CD1c-positive myeloid dendritic cell (primary cell): ENCODE results near the gene SIAH3.
"Not testable (repeated sequence)": the region's sequence is repeated elsewhere in the genome, so short reads cannot be mapped to it uniquely, and the experiment has no call there.

Source experiments
- DNase-seq: peaks from one replicate; pipeline ENCODE4 v3.0.0-alpha.2; 2016; ENCODE audit errors: extremely low spot score

SIAH3 gene

DNA sequence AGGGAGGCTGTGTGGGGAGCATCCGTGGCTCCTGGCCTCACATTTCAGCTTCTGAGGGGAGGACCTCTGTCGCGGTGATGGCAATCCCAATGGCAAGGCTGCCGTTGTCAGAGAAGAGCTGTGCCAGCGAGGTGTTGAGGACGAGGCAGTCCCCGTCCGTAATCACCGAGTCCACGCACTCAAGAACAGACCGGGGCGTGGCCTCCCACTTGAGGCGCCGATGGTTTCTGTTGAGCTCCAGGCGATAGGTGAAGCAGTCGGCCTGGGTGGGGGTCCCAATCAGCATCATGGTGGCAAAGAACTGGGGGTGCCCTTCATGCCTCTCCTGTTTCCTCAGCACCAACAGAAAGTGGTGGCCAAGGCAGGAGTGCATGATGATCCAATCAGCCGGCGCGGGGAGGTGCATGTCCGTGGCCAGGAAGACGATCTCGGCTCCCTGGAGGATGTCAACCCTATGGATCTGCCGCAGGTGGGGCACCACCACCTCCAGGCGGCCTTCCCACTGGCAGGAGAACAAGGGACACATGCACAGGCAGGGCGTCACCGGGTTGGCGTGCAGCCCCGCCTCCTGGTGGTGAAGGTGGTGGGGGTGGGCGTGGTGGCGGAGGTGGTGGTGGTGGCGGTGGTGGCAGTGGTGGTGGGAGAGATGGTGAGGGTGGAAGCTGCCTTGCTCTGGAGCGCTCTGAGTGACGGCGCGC is 68.1 kb downstream of the SIAH3 start:
- no peak for DNase-seq

DNA sequence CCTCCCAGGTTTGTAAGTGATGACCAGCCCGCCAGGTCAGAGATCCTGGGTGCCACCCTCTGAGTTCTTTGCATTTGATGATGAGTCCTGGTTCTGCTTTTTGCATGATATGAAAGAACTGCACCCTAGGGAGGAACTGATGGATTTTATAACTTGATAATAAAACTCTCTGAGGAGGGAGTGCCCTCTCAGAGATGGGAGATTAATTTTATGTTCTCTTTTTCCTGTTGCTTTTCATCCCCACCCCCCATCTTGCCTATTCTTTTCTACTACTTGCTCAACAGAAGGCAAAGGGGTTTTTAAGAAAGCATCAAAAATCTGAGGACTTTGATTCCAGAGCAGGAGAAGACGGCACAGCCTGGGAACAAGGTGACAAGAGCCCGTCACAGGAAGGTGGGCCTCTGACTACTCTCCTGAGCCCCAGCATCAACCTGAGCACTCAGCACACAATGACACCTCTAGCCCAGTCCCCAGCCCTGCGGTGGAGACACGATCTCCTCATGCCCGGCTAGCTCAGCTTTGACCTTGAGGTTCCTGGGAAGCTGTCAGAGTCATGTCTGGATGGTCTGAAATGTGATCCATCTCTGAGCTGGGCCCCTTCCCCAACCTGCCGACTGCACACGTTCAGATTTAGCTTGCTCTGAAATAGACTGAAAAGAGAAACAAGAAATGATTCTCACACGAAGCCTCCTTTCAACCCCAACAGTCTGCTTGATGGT is 69.1 kb downstream of the SIAH3 start:
- peak; percentile 19 for DNase-seq

DNA sequence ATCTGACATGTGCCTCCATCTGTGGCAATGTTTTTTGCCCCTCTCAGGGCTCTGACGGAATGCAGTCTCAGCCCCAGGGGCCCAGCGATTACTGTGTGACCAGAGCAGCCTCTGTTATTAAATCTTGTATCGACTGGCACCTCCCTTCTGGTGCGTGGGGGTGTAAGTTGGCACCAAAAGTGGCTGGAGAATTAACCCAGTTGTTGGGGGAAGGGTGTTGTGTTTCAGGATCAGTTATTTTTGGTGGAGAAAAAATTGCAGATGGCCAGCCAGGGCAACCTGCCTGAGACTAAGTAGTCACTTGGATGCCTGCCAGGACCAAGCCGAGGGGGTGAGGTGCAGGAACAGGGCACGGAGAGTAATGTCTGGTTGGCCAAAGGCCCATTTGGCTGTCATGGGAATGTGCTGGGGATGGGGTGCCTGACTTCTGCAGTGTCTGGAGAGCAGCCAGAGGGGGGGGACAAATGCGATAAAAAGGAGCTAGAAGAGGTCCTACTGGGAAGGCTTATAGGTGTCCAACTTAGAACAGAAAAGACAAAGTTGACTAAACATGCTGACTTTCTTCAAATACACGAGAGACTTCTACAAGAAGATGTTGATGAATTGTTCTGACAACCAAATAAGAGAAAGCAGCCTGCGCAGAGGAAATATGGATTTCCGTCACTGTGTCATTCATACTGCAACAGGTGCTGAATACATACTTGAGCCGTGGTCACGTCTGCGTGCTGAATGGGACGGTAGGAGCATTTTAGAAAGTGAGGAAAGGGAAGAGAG is 69.8 kb downstream of the SIAH3 start:
- DNase-seq = no peak

DNA sequence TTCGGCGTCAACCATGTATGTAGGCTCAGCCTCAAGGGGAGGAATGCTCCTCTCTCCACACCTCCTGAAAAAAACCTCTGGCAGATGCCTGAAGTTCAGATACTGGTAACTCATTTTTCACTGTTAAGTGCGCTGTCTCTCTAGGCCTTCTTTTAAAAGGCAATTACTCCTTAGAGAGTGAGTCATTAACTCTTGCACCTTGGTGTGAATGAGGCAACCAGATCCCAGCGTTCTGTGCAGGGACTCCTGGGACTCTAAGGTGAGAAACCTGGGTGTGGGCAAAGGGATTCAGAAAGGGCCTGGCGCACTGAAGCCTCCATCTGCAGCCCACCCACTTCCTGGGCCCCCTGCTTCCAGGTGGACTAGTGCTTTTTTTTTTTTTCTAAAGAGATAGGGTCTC is 71.7 kb downstream of the SIAH3 start:
- no peak for DNase-seq

DNA sequence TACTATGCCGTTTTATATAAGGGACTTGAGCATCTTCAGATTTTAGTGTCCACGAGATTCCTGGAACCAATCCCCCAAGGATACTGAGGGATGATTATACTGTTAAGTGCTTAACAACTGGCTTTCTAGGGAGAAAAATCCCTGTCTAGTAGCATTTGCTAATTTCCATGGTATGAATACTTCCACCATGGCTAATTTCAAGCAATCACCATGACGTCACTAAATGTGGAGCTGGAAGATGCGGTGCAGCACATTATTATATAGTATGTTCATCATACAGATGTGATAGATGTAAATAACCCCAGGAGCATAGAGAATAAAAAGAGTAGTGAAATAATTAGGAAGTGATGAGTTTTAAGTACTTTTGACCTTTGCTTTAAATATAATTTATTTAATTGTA is 72.7 kb downstream of the SIAH3 start:
- DNase-seq = no peak

DNA sequence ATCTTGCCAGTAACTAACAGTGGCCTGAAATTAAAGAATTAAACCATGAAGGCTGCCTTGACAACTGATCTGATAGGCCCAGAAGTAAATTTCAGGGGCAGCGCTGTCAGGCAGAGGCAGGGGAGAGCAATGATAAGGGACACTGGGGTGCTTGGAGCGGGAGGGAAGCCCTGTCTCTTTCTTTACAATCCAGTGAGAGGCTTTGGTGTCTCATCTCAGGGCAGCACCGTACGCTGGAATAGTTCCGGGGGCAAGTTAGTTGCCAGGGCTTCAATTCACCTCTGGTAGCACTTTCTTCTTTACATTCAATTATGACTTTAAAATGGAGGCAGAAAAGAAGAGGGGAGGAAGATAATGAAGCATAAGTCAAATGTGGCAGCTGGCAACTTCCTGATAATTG is 74.8 kb downstream of the SIAH3 start:
- DNase-seq = no peak

DNA sequence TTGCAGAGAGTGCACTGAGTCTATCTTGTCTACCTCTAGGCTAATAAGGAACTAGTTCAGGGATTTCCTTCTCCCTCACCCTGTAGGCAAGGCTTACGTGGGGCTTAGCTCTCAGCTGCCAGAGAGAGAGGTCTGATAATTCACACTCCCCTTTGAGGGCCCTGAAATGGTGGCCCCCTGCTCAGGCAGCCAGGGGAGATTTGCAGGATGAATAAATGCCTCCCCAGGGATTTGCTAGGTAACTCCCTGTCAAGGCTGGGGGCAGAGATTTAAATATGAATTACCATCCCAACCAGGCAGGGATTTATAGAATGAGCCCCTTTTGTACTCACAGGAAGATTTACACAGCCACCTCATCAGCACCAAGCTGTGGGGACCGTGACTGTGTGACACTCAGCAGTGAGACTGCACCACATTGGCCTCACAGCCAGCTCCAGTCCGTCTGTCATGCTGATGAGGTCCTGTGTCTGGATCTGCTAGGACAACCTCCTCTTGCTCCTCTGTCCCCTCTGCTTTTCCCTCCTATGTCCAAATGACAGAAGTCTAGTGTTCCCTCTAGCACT is 76.1 kb downstream of the SIAH3 start:
- no peak for DNase-seq

DNA sequence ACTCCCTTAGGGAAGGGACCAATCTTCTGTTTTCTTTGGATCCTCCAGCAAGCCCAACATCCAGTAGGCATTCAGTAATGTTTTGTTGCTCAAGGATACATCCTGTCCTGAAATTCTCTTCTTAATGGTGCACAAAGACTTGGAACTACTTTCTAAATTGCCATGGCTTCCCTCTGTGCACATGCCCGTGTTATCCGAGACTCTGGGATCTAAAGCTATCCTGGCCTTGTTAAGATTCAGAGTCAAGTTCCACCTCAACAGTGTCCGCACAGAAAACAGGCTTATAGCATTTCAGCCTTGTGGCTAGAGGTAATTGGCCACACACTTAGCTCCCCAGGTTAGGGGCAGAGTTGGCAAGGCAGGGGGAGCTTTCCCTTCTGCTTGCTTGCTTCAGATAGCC is 77.6 kb downstream of the SIAH3 start:
- DNase-seq = no peak

DNA sequence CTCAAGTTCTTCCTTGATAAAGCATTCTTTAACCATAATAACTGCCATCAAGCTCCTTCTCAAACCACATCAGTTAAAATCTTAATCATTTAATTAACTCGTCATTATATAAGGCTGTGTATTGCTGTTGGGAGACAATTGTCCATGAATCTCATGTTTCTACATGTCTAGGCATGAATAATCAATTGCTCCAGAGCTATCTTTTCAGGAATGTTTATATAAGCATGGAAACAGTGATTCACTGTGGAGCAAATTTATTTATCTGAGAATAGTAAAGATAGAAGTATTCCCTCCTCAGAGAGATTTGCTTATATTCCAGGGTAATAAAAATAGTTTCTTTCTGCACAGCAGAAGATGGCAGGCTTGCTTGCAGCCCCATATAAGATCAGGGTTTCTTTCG is 78.3 kb downstream of the SIAH3 start:
- no peak for DNase-seq

DNA sequence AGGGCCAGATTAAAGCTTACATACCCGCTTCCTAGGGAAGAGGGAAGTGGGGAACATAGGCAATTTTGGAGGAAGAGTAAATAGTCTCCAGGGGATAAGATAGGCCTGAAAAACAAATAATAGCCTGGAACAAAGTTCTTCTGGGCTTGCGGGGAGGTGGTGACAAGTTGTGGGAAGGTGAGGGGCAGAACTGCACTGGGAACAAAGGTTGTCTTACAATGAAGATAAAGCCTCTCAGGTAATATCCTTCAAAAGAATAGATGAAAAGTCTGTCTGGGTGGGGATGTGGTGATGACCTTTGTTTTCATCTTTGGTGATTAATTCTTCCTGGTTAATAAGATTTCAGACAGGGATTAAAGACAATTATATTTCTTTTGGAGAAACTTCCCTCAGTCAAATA is 80.7 kb downstream of the SIAH3 start:
- DNase-seq = no peak

DNA sequence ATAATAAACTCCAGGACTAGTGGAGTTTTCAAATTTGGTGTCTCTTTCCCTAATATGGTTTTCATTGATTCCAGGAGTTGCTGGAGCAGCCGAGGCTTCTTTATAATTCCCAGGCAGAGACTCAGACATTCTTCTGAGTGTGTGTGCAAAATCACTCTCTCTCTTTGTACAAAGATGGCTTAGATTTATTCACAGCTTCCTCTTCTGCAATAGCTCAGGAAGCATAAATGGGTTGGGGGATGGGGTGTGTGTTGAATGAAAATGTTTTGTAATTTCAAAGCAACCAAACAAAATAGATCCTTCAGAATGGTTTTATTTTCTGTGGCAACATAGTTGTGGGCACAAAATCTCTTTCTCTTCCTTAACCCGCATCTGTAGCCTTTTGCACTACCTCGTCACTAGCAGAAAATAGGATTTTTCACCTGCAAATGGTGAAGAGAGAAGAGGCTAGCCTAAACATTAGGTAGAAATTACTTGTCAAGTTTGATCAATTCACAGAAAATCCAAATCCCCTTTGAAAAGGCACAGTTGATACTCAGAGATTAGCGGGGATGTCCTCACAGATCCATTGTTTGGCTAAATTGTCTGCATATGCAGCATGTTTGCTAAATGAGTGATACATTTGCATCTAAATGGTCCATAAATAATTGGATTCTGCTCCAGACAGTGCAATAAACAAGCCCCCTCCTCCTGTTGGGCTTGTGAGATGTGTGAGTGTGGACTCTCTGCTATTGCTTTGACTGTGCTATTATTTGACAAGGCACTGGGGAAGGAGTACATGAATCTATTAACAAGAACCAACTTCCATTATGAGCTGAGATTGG is 82.7 kb downstream of the SIAH3 start:
- DNase-seq = peak; percentile 16

DNA sequence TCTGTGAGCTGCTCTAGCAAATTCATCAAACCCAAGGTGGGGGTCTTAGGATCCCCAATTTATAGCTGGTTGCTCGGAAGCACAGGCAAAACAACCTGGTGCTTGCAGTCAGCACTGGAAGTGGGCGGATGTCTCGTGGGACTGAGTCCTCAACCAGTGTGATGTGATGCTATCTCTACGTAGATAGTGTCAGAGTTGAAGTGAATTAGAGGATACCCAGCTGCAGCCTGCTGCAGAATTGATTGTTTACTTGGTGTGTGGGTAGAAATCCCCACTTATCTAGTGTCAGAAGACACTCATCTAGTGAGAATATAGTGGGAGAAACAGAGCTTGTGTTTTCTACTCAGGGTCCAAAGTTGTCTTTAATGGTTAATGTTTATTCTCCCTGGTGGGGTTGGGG is 86.1 kb downstream of the SIAH3 start:
- DNase-seq = no peak

DNA sequence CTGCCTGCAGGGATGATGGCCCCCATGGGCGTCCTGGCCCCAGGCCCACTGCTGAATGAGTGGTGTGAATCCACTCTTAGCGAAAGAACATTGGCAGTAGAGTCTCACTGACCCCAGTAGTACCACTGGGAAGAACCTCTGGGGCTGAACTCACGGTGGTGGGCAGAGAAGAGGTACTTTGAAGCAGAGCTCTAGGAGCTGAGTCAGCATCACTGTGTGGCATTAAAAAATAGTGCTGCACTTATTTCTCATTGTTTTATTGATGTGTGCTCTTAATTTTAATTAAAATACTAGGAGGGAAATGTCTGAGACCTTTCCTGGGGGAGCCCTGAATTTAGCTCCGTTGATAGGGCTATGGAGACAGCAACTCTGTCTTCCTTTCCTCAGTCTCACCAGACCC is 88.1 kb downstream of the SIAH3 start:
- no peak for DNase-seq

DNA sequence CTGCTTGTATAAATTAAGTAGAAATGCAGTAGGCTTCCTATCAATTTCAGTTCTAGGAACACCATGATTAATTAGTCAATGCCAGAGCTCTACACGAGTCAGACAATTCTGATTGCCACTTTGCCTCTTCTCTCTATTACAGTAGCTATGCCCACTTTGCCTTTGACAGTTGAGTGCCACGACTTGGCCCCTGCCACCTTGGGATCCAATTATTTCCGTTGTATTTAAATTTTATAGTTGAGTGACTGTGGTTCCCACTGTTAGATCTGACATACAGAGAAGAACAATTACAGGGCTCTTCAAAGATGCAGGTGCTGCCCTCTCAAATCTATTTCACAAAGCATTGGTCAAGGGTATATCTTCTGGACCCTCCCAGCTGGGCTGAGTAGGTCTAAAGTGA is 94.0 kb downstream of the SIAH3 start:
- DNase-seq = not testable (repeated sequence)

DNA sequence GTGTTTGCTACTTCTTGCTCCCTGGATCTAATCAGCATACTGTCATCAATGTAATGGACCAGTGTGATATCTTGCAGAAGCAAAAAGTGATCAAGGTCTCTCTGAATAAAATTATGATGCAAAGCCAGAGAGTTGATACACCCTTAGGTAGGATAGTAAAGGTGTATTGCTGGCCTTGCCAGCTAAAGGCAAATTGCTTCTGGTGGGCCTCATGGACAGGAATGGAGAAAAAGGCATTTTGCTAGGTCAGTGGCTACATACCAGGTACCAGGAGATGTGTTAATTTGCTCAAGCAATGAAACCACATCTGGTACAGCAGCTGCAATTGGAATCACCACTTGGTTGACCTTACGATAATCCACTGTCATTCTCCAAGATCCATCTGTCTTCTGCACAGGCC is 95.1 kb downstream of the SIAH3 start:
- not testable (repeated sequence) for DNase-seq

DNA sequence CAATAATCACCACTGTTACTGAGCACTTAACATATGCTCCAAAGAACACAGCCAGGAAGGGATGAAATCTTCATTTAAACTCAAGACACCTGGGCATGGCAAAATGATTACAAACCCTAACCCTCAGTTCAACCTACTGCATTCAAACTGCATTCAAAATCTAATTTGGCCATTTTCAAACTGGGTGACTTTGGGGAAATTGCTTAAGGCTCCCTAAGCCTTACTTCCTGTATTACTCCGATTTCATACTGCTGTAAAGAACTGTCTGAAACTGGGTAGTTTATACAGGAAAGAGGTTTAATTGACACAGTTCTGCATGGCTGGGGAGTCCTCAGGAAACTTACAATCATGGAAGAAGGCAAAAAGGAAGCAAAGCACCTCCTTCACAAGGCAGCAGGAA is 99.0 kb downstream of the SIAH3 start:
- peak; percentile 10 for DNase-seq

DNA sequence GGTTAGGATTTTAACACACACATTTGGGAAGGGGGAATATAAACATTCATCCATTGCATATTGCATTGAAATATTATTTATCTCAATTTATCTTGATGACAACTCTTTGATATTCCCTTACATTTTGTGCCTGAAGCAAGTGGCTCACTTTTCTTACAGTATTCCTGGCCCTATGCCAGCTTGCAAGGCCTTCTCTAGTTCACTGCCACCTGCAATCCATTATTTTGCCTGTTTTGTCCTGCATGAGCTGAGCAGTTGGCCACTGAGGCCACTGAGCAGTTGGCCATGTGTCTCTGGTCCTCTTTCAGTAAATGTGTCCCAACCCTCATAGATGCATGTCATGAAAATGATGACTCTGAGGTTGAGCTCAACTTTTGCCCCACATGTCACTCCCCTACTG is 99.7 kb downstream of the SIAH3 start:
- DNase-seq = no peak

DNA sequence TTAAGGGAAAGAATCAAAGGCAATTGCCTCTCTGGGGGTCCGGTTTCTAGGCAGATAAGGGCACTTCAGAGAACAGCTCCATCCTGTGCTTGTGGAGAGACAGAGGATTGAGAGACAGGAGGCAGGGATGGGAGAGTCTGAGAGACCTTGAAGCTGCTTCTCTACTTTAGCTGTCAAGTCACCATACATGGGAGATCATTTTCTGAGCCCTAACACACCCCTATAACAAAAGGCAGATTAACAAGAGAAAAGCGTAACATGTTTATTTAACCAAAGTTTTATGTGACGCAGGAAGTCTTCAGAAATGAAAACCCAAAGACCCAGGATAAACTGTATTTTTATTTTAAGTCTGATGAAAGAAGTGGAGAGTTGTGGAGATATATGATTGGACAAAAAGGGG is 101.0 kb downstream of the SIAH3 start:
- DNase-seq = no peak

DNA sequence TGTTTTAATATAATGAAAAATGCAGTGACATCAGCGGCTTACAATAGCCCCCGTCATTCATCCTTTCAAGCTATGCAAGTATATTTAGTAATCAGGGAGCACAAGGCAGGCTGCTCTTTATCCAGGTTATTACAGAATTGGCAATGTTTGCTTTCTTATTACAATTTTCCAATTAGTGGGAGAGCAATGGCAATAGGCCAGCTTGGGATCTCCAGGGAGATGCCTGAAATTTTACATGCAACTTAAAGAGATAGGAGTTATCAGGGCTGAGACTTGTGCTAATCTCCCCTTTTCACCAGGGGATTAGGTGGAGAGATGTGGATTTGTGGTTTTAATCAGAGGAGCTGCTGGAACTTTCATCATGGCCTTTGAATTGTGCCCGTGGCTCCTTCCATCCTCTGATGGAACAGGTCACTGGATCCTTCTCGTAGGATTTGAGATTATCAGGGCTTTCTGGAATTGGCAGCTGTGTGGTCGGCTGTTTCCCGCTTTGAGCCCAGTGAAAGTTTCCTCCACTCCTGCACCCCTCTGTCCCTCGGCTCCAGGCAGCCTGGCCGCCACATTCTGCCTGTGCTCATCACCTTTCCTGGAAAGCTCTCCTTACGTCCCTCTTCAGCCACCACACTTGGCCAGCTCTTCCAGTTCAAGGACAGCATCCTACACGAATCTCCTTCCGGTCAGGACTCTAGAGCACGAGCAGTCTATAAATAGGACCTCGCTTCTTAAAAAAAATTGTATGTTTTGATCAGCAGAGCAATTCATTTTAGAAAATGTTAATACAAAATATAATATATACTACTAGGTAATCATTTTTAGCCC is 102.4 kb downstream of the SIAH3 start:
- DNase-seq = no peak

DNA sequence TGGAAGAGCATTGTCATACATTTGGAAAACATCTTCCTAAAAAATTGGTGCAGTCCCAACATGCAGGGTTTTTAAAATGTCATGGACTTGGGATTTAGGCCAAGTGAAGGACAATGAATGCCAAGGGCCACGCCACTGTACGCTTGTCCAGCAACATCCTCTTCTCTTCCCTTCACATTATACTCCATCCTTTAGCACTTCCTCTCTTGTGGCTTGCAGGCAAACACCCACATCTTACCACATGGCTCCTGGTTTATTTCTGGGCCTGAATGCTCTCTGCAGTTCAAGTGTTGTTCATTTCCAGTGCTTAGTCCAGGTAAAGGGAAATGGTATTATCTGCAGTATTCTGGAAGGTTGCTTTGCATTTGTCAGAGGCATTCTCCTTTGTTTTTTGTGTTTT is 104.5 kb downstream of the SIAH3 start:
- DNase-seq = peak; percentile 29

DNA sequence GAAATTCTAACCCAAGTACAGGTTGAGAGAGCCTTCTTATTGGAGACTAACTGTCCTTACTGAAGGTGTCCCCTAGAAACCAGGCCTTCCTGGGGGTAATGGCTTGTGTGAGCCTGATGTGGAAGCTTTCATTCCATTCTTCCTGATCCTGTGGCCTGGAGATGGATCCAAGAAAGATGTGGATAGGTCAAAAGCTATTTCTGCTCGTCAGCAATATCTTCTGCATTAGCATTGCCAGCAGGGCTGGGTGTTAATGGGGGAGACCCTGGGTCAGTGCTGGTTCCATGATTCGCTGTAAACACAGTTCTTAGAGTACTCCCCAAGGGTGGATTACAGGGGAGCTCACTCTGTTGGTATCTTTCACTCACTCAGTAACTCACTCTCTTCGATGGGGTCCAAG is 106.6 kb downstream of the SIAH3 start:
- DNase-seq = no peak
